Liver (tissue), 3 donors: Measurements from ENCODE around the gene RBM20.

Source experiments
- CTCF ChIP-seq: fragments of 150-350 bp; IDR thresholded peaks from 2 replicates; pipeline ENCODE4 v1.5.1; 2017; ENCODE audit warnings: improper control_type of control experiment, low read depth, low read length; ENCODE audit not compliant: missing input control
- EGR1 ChIP-seq, 2 donors: IDR thresholded peaks; 2 replicates each; pipeline ENCODE4 v1.6.1; 2016 to 2018; ENCODE audit warnings: antibody characterized with exemption in 2 of 2, low read depth in 2 of 2
- GABPA ChIP-seq, 2 donors: IDR thresholded peaks in 1 of 2; conservative IDR thresholded peaks in 1 of 2; 2 replicates each; pipeline ENCODE4 v1.6.1; 2016; ENCODE audit warnings: antibody characterized with exemption in 2 of 2, mild to moderate bottlenecking in 1 of 2, moderate library complexity in 1 of 2
- JUND ChIP-seq, 2 donors: IDR thresholded peaks; 2 replicates each; pipeline ENCODE4 v1.6.1; 2016; ENCODE audit warnings: antibody characterized with exemption in 2 of 2
- MAX ChIP-seq: IDR thresholded peaks from 2 replicates; pipeline ENCODE4 v1.6.1; 2016; ENCODE audit warnings: antibody characterized with exemption
- RAD21 ChIP-seq, 2 donors: IDR thresholded peaks; 2 replicates each; pipeline ENCODE4 v1.6.1; 2016; ENCODE audit warnings: antibody characterized with exemption in 2 of 2, mild to moderate bottlenecking in 2 of 2
- REST ChIP-seq: IDR thresholded peaks from 2 replicates; pipeline ENCODE4 v1.6.1; 2016; ENCODE audit warnings: antibody characterized with exemption, mild to moderate bottlenecking
- RXRA ChIP-seq, 2 donors: IDR thresholded peaks; 2 replicates each; pipeline ENCODE4 v1.6.1; 2017 to 2018; ENCODE audit warnings: antibody characterized with exemption in 2 of 2, mild to moderate bottlenecking in 1 of 2
- SP1 ChIP-seq: IDR thresholded peaks from 2 replicates; pipeline ENCODE4 v1.6.1; 2018; ENCODE audit warnings: antibody characterized with exemption, mild to moderate bottlenecking
- TAF1 ChIP-seq: conservative IDR thresholded peaks from 2 replicates; pipeline ENCODE4 v1.6.1; 2016; ENCODE audit warnings: antibody characterized with exemption, mild to moderate bottlenecking
- YY1 ChIP-seq: IDR thresholded peaks from 2 replicates; pipeline ENCODE4 v1.6.1; 2016; ENCODE audit warnings: antibody characterized with exemption, mild to moderate bottlenecking
- TF ChIP-seq, protein P1 (sequence below): IDR thresholded peaks from 2 replicates; pipeline ENCODE4 v1.6.1; 2016; ENCODE audit warnings: antibody characterized with exemption
- TF ChIP-seq, protein P2 (sequence below): IDR thresholded peaks from 2 replicates; pipeline ENCODE4 v1.6.1; 2016; ENCODE audit warnings: antibody characterized with exemption
- donor health status: healthy.
- donor health status: healthy.

GRCh38 chr10:110694263-110694662 is 50.1 kb downstream of the RBM20 start:
- no peak for TF ChIP-seq CTCF
- TF ChIP-seq, protein P1, sequence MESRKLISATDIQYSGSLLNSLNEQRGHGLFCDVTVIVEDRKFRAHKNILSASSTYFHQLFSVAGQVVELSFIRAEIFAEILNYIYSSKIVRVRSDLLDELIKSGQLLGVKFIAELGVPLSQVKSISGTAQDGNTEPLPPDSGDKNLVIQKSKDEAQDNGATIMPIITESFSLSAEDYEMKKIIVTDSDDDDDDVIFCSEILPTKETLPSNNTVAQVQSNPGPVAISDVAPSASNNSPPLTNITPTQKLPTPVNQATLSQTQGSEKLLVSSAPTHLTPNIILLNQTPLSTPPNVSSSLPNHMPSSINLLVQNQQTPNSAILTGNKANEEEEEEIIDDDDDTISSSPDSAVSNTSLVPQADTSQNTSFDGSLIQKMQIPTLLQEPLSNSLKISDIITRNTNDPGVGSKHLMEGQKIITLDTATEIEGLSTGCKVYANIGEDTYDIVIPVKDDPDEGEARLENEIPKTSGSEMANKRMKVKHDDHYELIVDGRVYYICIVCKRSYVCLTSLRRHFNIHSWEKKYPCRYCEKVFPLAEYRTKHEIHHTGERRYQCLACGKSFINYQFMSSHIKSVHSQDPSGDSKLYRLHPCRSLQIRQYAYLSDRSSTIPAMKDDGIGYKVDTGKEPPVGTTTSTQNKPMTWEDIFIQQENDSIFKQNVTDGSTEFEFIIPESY: no peak
- no peak for TF ChIP-seq REST
- TF ChIP-seq YY1: no peak
- TF ChIP-seq TAF1: no peak
- TF ChIP-seq SP1: no peak
- TF ChIP-seq EGR1 (IDR thresholded peaks at IDR 0.05; ENCODE audit: low read depth in 2 of 2): no peak
- TF ChIP-seq RAD21 (IDR thresholded peaks at IDR 0.05): no peak
- no peak for TF ChIP-seq JUND (IDR thresholded peaks at IDR 0.05)
- TF ChIP-seq GABPA (IDR thresholded peaks at IDR 0.05 in 1 of 2, conservative IDR thresholded peaks at IDR 0.05 in 1 of 2): no peak
- TF ChIP-seq, protein P2, sequence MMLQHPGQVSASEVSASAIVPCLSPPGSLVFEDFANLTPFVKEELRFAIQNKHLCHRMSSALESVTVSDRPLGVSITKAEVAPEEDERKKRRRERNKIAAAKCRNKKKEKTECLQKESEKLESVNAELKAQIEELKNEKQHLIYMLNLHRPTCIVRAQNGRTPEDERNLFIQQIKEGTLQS: no peak
- TF ChIP-seq RXRA (IDR thresholded peaks at IDR 0.05): no peak
- TF ChIP-seq MAX: no peak
